ENCODE measurements around the gene SLCO2A1. TPM values are rescaled to one million over a fixed set of nuclear protein-coding genes. Genes with fewer than 3 reads are reported as not detected.
"Not testable (repeated sequence)": the region's sequence is repeated elsewhere in the genome, so short reads cannot be mapped to it uniquely, and the experiment has no call there.

Gene SLCO2A1
- total RNA-seq, result not detected

DNA sequence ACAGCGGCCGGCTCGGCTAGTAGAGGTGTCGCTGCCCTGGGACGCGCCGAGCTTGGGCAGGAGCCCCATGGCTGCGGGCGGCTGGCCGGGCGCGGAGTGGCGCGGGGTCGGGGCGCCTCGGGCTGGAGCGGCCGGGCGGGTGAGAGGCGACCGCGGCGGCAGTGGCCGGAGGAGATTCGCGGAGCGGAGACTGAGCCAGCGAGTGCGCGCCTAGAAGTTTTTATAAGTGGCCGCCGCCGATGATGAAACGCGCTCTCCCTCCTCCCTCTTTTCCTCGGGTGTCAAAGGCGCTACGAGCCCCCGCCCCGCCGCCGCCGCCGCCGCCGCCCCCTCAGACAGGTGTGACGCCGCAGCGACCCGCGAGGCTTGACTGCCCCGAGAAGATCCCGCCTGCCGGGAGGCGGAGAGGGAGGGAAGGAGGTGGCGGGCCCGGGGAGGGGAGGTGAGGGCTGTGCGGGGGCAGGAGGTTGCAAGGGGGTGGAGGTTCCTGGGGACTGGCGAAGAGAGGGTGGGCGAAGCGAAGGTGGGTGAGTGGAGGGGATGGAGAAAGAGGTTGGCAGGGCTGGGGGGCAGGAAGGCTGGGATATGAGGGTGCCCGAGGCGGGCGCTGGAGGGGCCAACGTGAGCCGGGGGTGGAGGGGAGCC lies at the start of gene SLCO2A1:
SLCO2A1 (minus strand) TSS at position 192 of the 645 bp plus-strand sequence; CDS start at position 69, 123 bp downstream.
- peaks cover 29% of the 10 kb centered on the region for H3K27me3 ChIP-seq (ENCODE audit: insufficient read depth, low read length)
- no peaks in the 10 kb centered on the region for H3K9me3 ChIP-seq (ENCODE audit: low read depth, low read length)
- no peak within 1 kb of the TSS for H3K4me3 ChIP-seq (ENCODE audit: low read length)
- no peaks in the 10 kb centered on the region for H3K4me1 ChIP-seq (ENCODE audit: insufficient read depth, low read length)

DNA sequence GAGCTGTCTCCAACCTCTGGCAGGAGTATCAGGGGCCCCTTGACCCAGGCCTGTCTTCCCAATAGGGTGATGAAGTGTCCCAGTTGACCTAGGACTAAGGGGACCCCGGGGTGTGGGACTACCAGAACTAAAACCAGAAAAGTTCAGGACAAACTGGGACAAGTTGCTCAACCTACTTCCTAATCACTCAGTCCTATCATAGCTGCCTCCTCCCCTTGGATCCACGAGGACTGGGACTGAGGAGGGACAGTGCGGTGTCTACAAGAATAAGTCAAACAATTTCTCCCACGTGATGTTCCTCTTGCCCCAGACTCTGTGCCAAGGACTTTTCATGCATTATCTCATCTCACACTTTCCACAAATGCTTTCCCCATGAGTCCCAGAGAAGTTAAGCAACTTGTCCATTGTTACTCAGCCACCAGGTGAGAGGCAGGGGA lies 49.4 kb upstream of the SLCO2A1 start:
- Histone ChIP-seq H3K4me1 (ENCODE audit: insufficient read depth, low read length) (no peaks in the 10 kb centered on the region), H3K9me3 (ENCODE audit: low read depth, low read length) (no peaks in the 10 kb centered on the region), H3K4me3 (ENCODE audit: low read length) (no peak overlapping the region), H3K27me3 (ENCODE audit: insufficient read depth, low read length) (no peaks in the 10 kb centered on the region)

DNA sequence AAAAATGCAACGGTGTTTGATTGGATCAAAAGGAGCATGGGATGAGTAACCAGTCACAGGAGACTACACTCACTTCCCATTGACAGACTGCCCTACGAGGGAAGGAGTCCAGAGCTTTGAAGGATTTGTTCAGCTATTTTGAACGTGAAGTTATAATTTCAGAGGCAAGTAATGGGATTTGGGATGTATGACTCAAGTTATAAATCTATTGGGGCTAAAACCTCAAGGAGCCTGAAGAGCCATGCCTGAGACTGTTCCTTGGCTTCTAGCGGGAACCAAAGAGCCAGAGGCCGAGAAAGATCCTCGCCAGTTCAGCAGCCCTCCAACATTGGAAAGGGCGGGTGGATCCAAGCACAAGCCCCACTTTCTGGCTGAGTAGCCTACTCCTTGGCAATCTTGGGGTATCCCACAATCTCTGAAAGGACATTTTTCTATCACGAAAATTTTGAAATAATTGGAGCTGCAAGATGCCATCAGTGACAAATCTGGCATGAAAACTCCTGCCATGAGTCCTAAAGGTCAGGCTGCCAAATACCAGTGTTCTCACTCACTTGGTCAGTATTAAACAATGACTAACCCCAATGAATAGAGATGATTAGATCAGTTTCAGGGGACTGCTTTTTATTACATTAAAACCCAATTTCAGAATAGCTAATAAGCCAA lies 48.6 kb upstream of the SLCO2A1 start:
- Histone ChIP-seq H3K9me3 (ENCODE audit: low read depth, low read length) (no peaks in the 10 kb centered on the region), H3K4me3 (ENCODE audit: low read length) (no peak overlapping the region), H3K4me1 (ENCODE audit: insufficient read depth, low read length) (no peaks in the 10 kb centered on the region), H3K27me3 (ENCODE audit: insufficient read depth, low read length) (no peaks in the 10 kb centered on the region)

DNA sequence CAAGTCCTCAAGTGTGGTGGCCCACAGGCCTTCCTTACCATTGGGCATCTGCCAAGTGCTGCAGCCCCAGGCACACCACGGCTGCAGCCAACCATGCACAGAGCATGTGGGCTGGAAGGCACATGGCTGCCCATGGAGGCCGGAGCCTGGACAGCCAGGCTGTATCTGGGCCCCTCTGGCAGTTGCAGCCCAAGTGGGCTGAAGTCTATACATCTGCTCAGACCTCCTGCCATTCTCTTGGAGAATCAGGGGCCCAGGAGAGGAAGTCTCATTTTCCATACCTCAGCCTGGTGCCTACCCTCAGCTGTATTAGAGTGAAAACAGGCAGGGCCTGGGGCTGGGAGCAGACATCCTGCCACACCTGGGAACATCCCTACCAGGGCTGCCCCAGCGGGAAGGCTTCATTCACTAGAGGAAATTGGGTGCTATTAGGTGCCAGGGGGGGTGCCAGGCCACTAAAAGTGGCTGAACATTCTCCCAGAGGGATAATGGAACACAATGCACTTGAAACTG lies 48.0 kb upstream of the SLCO2A1 start:
- no peaks in the 10 kb centered on the region for H3K4me1 ChIP-seq (ENCODE audit: insufficient read depth, low read length)
- H3K4me3 ChIP-seq (ENCODE audit: low read length), result no peak overlapping the region
- no peaks in the 10 kb centered on the region for H3K9me3 ChIP-seq (ENCODE audit: low read depth, low read length)
- no peaks in the 10 kb centered on the region for H3K27me3 ChIP-seq (ENCODE audit: insufficient read depth, low read length)

GRCh38 chr3:134076851-134077250 lies 47.1 kb upstream of the SLCO2A1 start:
- Histone ChIP-seq H3K27me3 (ENCODE audit: insufficient read depth, low read length) (no peaks in the 10 kb centered on the region), H3K4me3 (ENCODE audit: low read length) (no peak overlapping the region), H3K4me1 (ENCODE audit: insufficient read depth, low read length) (no peaks in the 10 kb centered on the region), H3K9me3 (ENCODE audit: low read depth, low read length) (no peaks in the 10 kb centered on the region)

- Histone ChIP-seq H3K27me3 (ENCODE audit: insufficient read depth, low read length) (no peaks in the 10 kb centered on the region), H3K9me3 (ENCODE audit: low read depth, low read length) (no peaks in the 10 kb centered on the region), H3K4me3 (ENCODE audit: low read length) (no peak overlapping the region), H3K4me1 (ENCODE audit: insufficient read depth, low read length) (no peaks in the 10 kb centered on the region)
Observed at GRCh38 chr3:134075846-134076245, 46.1 kb upstream of the SLCO2A1 start.

GRCh38 chr3:134075568-134075825 lies 45.8 kb upstream of the SLCO2A1 start:
- H3K4me1 ChIP-seq (ENCODE audit: insufficient read depth, low read length), result no peaks in the 10 kb centered on the region
- no peak overlapping the region for H3K4me3 ChIP-seq (ENCODE audit: low read length)
- H3K27me3 ChIP-seq (ENCODE audit: insufficient read depth, low read length), result no peaks in the 10 kb centered on the region
- H3K9me3 ChIP-seq (ENCODE audit: low read depth, low read length), result no peaks in the 10 kb centered on the region

DNA sequence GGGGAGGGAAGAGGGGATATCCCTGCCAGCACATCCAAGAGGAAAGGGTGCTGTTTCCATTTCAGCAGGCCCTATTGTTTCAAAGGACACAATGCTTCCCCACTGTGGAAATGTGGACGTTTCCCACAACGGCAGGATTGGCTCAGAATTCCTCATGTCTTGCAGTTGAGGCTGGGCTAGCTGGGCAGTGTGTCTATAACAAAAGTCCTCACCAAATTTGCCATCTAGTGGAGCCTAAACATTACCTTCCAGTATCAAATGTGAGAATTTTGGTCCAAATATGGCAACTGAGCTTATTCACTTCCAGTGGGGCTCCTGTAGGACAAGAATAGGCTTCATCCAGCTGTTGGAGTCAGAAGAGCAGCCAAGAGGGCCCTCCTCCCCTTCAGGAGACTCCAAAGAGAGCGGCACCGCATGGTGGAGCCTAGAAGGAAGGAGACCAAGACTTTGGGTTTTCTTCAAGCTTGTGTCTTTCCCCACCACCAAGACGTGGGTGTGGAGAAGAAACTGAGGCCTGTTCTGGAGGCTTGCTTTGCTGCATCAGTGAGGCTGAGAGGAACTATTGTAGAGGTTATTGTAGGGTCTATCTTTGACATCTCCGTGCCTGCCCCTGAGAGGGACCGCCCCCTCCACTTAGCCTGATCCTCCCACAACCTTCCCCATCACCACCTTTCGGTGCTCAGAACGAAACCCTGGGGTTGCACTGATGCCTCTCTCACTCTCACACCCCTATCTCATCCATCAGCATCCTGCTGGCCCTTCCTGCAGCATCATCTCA lies 45.3 kb upstream of the SLCO2A1 start:
- no peaks in the 10 kb centered on the region for H3K4me1 ChIP-seq (ENCODE audit: insufficient read depth, low read length)
- no peaks in the 10 kb centered on the region for H3K9me3 ChIP-seq (ENCODE audit: low read depth, low read length)
- no peak overlapping the region for H3K4me3 ChIP-seq (ENCODE audit: low read length)
- H3K27me3 ChIP-seq (ENCODE audit: insufficient read depth, low read length), result no peaks in the 10 kb centered on the region

DNA sequence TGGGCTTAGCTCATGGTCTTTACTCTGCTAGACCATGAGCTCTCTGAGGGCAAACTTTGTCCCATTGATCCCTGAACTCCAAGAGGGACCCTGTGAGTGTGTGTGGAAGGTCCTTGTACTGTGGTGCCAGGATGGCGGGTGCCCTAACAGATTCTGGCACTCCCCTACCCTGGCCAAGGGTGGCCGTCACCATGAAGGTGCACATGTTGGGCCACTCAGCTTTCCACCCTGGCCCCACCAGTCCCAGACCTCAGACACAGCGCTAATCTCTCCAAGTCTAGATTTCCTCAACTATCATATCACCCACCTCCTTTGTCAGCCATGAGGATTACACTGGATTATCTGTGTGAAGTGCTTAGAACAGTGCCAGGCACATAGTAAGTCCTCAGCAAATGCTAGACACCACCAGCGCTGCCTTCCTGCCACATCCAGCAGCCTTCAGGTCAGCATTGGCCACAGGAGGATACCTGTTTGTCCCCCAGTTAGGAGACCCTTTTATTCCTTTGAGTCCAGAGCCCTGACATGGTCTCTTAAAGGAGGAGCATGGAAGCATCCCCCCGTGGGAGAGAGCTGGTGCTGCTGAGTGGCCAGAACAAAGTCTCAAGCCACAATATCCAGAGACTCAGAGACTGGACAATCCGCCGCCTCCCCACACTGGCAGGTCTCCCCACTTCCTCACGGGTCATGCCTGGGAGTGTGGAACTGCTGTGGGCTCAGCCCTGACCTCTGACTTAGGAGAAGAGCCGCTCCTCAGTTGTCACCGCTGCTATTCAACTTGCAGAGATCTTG lies 44.5 kb upstream of the SLCO2A1 start:
- Histone ChIP-seq H3K4me1 (ENCODE audit: insufficient read depth, low read length) (no peaks in the 10 kb centered on the region), H3K27me3 (ENCODE audit: insufficient read depth, low read length) (no peaks in the 10 kb centered on the region), H3K9me3 (ENCODE audit: low read depth, low read length) (no peaks in the 10 kb centered on the region), H3K4me3 (ENCODE audit: low read length) (no peak overlapping the region)

- Histone ChIP-seq H3K9me3 (ENCODE audit: low read depth, low read length) (no peaks in the 10 kb centered on the region), H3K4me1 (ENCODE audit: insufficient read depth, low read length) (no peaks in the 10 kb centered on the region), H3K4me3 (ENCODE audit: low read length) (no peak overlapping the region), H3K27me3 (ENCODE audit: insufficient read depth, low read length) (no peaks in the 10 kb centered on the region)
Observed at GRCh38 chr3:134073583-134073945, 43.8 kb upstream of the SLCO2A1 start.

DNA sequence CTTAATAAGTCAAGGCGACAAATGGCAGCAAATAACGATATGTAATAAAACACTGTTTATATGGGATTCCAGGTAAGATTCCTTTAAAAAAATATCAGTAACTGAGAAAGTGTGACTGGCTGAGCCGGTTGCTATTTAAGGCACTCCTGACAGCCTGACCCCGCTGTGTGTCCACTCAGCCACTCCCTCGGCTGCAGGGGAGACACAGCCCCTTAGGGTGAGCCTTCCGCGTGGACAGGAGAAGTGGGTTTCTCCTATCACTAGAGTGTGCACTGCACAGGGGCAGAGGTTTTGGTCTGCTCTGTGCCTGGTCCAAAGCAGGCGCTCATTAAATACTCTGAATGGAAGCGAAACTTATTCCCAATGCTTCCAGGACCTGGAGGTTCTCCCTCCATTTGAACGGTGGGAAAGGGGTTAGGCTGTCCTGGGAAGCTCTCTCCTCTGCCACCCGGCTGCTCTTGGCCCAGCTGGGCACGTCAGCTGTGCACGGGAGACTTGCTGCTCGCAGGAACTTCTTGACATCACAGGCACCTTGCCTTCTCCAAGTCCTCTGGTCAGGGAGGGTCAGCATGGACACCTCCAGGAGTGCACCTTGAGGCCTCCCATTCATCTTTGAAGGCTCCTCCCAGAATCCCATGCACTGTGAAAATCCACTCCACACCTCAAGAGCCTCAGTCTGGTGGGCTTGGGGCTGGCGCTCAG lies 43.3 kb upstream of the SLCO2A1 start:
- Histone ChIP-seq H3K4me3 (ENCODE audit: low read length) (no peak overlapping the region), H3K27me3 (ENCODE audit: insufficient read depth, low read length) (no peaks in the 10 kb centered on the region), H3K9me3 (ENCODE audit: low read depth, low read length) (no peaks in the 10 kb centered on the region), H3K4me1 (ENCODE audit: insufficient read depth, low read length) (no peaks in the 10 kb centered on the region)

GRCh38 chr3:134070281-134070680 lies 40.6 kb upstream of the SLCO2A1 start:
- H3K4me3 ChIP-seq (ENCODE audit: low read length); H3K4me1 ChIP-seq (ENCODE audit: insufficient read depth, low read length); H3K9me3 ChIP-seq (ENCODE audit: low read depth, low read length); H3K27me3 ChIP-seq (ENCODE audit: insufficient read depth, low read length): not testable (repeated sequence)

- no peaks in the 10 kb centered on the region for H3K27me3 ChIP-seq (ENCODE audit: insufficient read depth, low read length)
Observed at GRCh38 chr3:134068429-134068828, 38.7 kb upstream of the SLCO2A1 start.

DNA sequence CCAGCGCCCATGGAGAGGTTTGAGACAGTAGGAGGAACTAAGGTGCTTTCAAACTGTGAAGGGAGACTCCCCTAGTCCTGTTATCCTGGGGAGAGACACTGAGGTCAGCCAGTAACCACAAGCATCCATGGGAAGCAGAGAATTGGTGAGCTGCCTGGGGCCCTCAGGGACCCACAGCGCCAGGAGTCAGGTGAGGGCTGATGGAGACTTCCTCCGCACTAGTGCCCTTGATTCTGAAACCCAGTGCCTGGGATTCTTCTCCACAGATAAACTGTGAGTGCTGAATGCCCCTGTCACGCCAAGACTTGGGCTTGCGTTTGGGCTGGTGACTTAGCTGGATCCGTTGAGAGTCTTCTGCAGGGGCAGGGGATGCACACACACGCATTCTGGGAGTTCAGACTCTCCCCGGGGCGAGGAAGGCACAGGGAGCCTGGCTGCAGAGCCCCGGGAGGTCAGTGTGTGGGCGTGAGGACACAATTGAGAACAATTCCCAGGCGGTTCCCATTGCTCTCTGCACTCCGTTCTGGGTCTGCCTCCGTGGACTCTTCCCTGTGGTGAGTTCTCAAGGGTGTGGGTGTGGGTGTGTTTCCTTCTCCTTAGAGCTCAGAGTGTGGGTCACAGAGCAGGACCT lies 37.9 kb upstream of the SLCO2A1 start:
- Histone ChIP-seq H3K27me3 (ENCODE audit: insufficient read depth, low read length) (no peaks in the 10 kb centered on the region), H3K4me3 (ENCODE audit: low read length) (no peak overlapping the region), H3K4me1 (ENCODE audit: insufficient read depth, low read length) (no peaks in the 10 kb centered on the region), H3K9me3 (ENCODE audit: low read depth, low read length) (no peaks in the 10 kb centered on the region)

More at GRCh38 chr3:134068429-134068828, 38.7 kb upstream of the SLCO2A1 start:
- Histone ChIP-seq H3K4me1 (ENCODE audit: insufficient read depth, low read length) (no peaks in the 10 kb centered on the region), H3K4me3 (ENCODE audit: low read length) (no peak overlapping the region), H3K9me3 (ENCODE audit: low read depth, low read length) (no peaks in the 10 kb centered on the region)
